ENCODE measurements around the gene ABCD2. TPM values are rescaled to one million over a fixed set of nuclear protein-coding genes. Genes with fewer than 3 reads are reported as not detected.
"Not testable (repeated sequence)": the region's sequence is repeated elsewhere in the genome, so short reads cannot be mapped to it uniquely, and the experiment has no call there.

The ABCD2 gene
- total RNA-seq, 1 donor from 2014 or later = 0.34 TPM

DNA sequence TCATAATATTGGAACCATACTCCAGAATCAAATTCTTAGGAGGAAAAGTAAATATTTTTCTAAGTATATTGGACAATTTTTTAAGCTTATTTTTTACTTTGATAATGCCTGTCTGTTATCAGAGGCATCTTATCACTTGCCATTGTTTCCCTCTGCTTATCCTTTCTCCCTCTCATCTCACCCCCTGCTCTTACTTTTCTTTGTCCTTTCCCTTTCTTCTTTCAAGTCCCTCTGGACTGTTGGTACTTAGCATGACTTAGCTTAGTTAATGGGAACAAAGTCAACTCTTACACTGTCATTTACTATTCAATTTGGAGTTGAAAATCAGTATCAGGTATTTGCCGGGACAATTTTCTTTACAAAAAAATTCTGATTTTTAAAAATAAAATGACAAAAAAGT lies 45.2 kb downstream of the ABCD2 start:
- Mint-ChIP-seq H3K36me3 (no peaks in the 10 kb centered on the region), H3K4me3 (no peak overlapping the region), H3K27ac (no peak overlapping the region), H3K9me3 (no peaks in the 10 kb centered on the region), H3K27me3 (no peaks in the 10 kb centered on the region), H3K4me1 (ENCODE audit: unreplicated experiment) (peaks cover 7% of the 10 kb centered on the region)
- TF ChIP-seq, protein P1, sequence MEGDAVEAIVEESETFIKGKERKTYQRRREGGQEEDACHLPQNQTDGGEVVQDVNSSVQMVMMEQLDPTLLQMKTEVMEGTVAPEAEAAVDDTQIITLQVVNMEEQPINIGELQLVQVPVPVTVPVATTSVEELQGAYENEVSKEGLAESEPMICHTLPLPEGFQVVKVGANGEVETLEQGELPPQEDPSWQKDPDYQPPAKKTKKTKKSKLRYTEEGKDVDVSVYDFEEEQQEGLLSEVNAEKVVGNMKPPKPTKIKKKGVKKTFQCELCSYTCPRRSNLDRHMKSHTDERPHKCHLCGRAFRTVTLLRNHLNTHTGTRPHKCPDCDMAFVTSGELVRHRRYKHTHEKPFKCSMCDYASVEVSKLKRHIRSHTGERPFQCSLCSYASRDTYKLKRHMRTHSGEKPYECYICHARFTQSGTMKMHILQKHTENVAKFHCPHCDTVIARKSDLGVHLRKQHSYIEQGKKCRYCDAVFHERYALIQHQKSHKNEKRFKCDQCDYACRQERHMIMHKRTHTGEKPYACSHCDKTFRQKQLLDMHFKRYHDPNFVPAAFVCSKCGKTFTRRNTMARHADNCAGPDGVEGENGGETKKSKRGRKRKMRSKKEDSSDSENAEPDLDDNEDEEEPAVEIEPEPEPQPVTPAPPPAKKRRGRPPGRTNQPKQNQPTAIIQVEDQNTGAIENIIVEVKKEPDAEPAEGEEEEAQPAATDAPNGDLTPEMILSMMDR (conservative IDR thresholded peaks at IDR 0.05) = no peak
- DNase-seq (ENCODE audit: extremely low spot score, unreplicated experiment) = no peak

DNA sequence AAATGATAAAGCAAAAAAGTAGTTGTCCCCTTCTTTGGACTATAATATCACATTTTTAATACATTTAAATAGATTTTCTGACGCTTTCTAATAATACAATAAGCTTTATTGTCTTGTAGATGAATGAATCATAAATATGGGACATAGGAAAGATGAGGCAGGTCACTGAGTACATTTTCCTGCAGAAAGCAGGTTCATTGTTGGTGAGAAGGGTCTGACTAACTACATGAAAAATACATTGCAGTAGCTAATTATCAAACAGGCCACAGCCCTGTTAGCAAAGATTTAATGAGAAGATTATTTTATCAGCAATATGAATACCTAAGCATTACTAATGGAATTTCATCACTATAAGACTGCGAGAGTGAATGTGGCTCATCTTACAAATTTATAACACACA lies 45.6 kb downstream of the ABCD2 start:
- TF ChIP-seq, protein P1 (conservative IDR thresholded peaks at IDR 0.05) = no peak
- peaks cover 7% of the 10 kb centered on the region for H3K4me1 Mint-ChIP-seq (ENCODE audit: unreplicated experiment)
- no peaks in the 10 kb centered on the region for H3K27me3 Mint-ChIP-seq
- H3K27ac Mint-ChIP-seq = no peak overlapping the region
- H3K9me3 Mint-ChIP-seq = no peaks in the 10 kb centered on the region
- no peaks in the 10 kb centered on the region for H3K36me3 Mint-ChIP-seq
- H3K4me3 Mint-ChIP-seq = no peak overlapping the region
- DNase-seq (ENCODE audit: extremely low spot score, unreplicated experiment) = no peak

DNA sequence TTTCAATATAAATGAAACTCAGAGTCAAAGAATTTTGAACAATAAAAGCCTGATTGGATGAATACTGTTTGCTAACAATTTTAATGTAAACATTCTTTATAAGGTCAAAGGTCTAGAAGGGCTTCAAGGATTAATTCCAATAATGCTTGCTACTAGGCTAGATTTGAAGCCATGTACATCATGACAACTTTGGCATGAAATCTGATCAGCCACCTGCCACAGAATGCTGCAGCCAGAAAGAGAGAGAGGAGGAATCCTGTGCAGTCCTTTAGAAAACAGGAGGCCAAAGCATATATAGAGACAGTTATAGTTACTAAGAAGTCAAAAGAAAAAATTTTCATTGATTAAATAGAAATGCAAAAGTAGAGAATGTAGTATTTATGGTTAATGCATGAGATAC lies 47.1 kb downstream of the ABCD2 start:
- H3K9me3 Mint-ChIP-seq = no peaks in the 10 kb centered on the region
- no peak overlapping the region for H3K27ac Mint-ChIP-seq
- H3K4me1 Mint-ChIP-seq (ENCODE audit: unreplicated experiment) = peaks cover 7% of the 10 kb centered on the region
- H3K27me3 Mint-ChIP-seq = no peaks in the 10 kb centered on the region
- no peak for DNase-seq (ENCODE audit: extremely low spot score, unreplicated experiment)
- H3K36me3 Mint-ChIP-seq = no peaks in the 10 kb centered on the region
- H3K4me3 Mint-ChIP-seq = no peak overlapping the region
- TF ChIP-seq, protein P1 (conservative IDR thresholded peaks at IDR 0.05) = no peak

DNA sequence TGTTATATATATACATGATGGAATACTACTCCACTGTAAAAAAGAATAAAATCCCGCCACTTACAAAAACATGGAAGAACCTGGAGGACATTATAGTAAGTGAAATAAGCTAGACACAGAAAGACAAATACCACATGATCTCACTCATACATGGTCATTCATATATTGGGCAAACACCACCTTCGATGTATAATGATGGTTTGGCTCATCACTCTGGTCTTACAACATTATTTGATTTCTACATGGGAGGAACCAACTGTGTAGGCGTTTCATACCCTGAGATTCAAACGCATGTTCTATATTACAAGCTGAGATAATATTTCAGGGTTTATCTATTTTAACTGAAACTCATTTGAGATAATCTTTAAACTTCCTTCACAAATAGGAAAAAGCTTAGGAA lies 48.3 kb downstream of the ABCD2 start:
- TF ChIP-seq, protein P1 (conservative IDR thresholded peaks at IDR 0.05) = no peak
- no peak for DNase-seq (ENCODE audit: extremely low spot score, unreplicated experiment)
- H3K27me3 Mint-ChIP-seq = no peaks in the 10 kb centered on the region
- H3K4me3 Mint-ChIP-seq = no peak overlapping the region
- no peak overlapping the region for H3K27ac Mint-ChIP-seq
- peaks cover 7% of the 10 kb centered on the region for H3K4me1 Mint-ChIP-seq (ENCODE audit: unreplicated experiment)
- H3K9me3 Mint-ChIP-seq = no peaks in the 10 kb centered on the region
- H3K36me3 Mint-ChIP-seq = no peaks in the 10 kb centered on the region

DNA sequence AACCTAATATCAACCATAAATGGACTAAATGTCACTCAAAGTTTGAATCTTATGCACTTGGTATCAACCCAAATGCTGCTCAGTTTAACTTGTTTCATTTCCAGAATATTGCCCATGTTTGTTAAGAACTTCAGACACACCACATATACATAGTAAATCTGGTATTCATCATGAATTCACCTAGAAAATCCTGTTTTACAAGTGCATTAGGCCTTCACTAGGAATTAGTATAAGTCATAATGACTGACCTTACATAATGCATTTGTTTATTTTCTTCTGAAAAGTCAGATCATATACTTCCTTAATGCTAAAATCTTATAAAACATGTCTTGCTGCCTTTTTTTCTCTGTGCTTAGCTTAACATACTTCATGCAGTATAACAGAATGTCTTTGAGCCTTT lies 66.1 kb downstream of the ABCD2 start:
- Mint-ChIP-seq H3K27me3 (no peaks in the 10 kb centered on the region), H3K4me3 (no peak overlapping the region), H3K36me3 (no peaks in the 10 kb centered on the region), H3K9me3 (peaks cover 4% of the 10 kb centered on the region), H3K4me1 (ENCODE audit: unreplicated experiment) (no peaks in the 10 kb centered on the region), H3K27ac (no peak overlapping the region)
- no peak for DNase-seq (ENCODE audit: extremely low spot score, unreplicated experiment)
- TF ChIP-seq, protein P1 (conservative IDR thresholded peaks at IDR 0.05) = no peak

DNA sequence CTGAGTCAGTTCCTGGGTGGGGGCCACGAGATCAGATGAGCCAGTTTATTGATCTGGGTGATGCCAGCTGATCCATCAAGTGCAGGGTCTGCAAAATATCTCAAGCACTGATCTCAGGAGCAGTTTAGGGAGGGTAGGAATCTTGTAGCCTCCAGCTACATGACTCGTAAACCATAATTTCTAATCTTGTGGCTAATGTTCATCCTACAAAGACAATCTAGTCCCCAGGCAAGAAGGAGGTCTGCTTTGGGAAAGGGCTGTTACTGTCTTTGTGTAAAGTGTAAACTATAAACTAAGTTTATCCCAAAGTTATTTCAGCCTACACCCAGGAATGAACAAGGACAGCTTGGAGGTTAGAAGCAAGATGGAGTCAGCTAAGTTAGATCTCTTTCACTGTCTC lies 75.4 kb downstream of the ABCD2 start:
- H3K36me3 Mint-ChIP-seq; H3K9me3 Mint-ChIP-seq; H3K27ac Mint-ChIP-seq; DNase-seq (ENCODE audit: extremely low spot score, unreplicated experiment); H3K27me3 Mint-ChIP-seq; H3K4me3 Mint-ChIP-seq: not testable (repeated sequence)
- H3K4me1 Mint-ChIP-seq (ENCODE audit: unreplicated experiment) = peaks cover 12% of the 10 kb centered on the region
